Peyer's patch (tissue), 4 donors: ENCODE results near the gene SECISBP2L.

Experiments used
- POLR2A ChIP-seq, 2 donors: fragments of 450-650 bp; IDR thresholded peaks; one replicate each; pipeline ENCODE4 v1.5.1; 2017; ENCODE audit warnings: antibody characterized with exemption in 2 of 2, mild to moderate bottlenecking in 2 of 2, moderate library complexity in 2 of 2
- TF ChIP-seq, protein P1 (sequence below), 6 experiments: fragments of 450-650 bp in 4 of 6; fragments of 200-600 bp in 2 of 6; sonication (generic) in 1 of 6; IDR thresholded peaks; one replicate each; pipeline ENCODE4 v1.5.1; 2017 to 2019; ENCODE audit warnings: antibody characterized with exemption in 6 of 6, mild to moderate bottlenecking in 3 of 6, moderate library complexity in 1 of 6

DNA sequence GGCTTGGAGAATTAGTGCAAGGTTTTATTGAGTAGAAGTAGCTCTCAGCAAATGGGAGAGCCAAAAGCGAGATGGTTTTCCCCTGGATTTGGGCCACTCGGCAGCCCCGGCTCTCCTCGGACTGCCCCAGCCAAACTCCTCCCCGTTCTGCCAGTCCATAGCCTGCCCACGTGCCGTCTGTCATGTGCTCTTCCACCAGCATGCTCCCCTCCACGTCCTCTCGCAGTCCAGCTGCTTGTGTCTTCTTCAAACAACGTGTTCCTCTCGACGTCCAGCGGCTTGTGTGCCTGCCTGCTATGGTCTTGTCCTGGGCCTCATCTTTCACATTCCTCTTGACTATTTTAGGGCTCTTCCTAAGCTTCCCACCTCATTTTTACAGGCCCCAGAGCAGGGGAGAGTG is 16.7 kb upstream of the SECISBP2L start:
- TF ChIP-seq, protein P1, sequence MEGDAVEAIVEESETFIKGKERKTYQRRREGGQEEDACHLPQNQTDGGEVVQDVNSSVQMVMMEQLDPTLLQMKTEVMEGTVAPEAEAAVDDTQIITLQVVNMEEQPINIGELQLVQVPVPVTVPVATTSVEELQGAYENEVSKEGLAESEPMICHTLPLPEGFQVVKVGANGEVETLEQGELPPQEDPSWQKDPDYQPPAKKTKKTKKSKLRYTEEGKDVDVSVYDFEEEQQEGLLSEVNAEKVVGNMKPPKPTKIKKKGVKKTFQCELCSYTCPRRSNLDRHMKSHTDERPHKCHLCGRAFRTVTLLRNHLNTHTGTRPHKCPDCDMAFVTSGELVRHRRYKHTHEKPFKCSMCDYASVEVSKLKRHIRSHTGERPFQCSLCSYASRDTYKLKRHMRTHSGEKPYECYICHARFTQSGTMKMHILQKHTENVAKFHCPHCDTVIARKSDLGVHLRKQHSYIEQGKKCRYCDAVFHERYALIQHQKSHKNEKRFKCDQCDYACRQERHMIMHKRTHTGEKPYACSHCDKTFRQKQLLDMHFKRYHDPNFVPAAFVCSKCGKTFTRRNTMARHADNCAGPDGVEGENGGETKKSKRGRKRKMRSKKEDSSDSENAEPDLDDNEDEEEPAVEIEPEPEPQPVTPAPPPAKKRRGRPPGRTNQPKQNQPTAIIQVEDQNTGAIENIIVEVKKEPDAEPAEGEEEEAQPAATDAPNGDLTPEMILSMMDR (IDR thresholded peaks at IDR 0.05) = no peak
- no peak for TF ChIP-seq POLR2A (IDR thresholded peaks at IDR 0.05)
